ENCODE measurements around the gene POLR2J.

GRCh38 chr7:102460467-102460866, 18.3 kb downstream of the POLR2J start:
- TF ChIP-seq EZH2 (IDR thresholded peaks at IDR 0.05; ENCODE audit: borderline replicate concordance) (no peak), CTCF (IDR thresholded peaks at IDR 0.05; ENCODE audit: poor library complexity) (no peak)

Measured in hepatocyte (in vitro differentiated cells).